GM19240 (cell line): ENCODE results near the gene TRIM31.
"Not testable (repeated sequence)": the region's sequence is repeated elsewhere in the genome, so short reads cannot be mapped to it uniquely, and the experiment has no call there.

Experiments used
- DNase-seq: peaks from one replicate; pipeline ENCODE4 v3.0.0; 2011; ENCODE audit warnings: low spot score; ENCODE audit not compliant: insufficient read length

Gene TRIM31

GRCh38 chr6:30149858-30150550 lies 37.1 kb upstream of the TRIM31 start:
- DNase-seq: no peak

- no peak for DNase-seq
These were observed 36.3 kb upstream of the TRIM31 start for GRCh38 chr6:30149234-30149633.

- DNase-seq: no peak
These were observed 34.2 kb upstream of the TRIM31 start for GRCh38 chr6:30147096-30147495.

GRCh38 chr6:30145818-30146217 lies 32.9 kb upstream of the TRIM31 start:
- no peak for DNase-seq

GRCh38 chr6:30144811-30145210 lies 31.9 kb upstream of the TRIM31 start:
- DNase-seq: no peak

- no peak for DNase-seq
These were observed 30.9 kb upstream of the TRIM31 start for GRCh38 chr6:30143780-30144179.

GRCh38 chr6:30142665-30143064 lies 29.8 kb upstream of the TRIM31 start:
- no peak for DNase-seq

GRCh38 chr6:30140240-30140639 lies 27.4 kb upstream of the TRIM31 start:
- not testable (repeated sequence) for DNase-seq

GRCh38 chr6:30136570-30137286 lies 23.8 kb upstream of the TRIM31 start:
- DNase-seq: no peak

- no peak for DNase-seq
These were observed 22.9 kb upstream of the TRIM31 start, which contains the start of gene TRIM40 for GRCh38 chr6:30135757-30136156. TSS of gene TRIM40 (plus strand) at chr6:30136140. CDS start at chr6:30137037, 897 bp downstream.

- no peak for DNase-seq
These were observed 22.3 kb upstream of the TRIM31 start for GRCh38 chr6:30135147-30135546.

- no peak for DNase-seq
These were observed 19.1 kb upstream of the TRIM31 start for GRCh38 chr6:30131947-30132497.

- DNase-seq: peak; percentile 86
These were observed 18.3 kb upstream of the TRIM31 start for GRCh38 chr6:30130887-30131862.

GRCh38 chr6:30130179-30130679 lies 17.3 kb upstream of the TRIM31 start:
- DNase-seq: no peak

- no peak for DNase-seq
These were observed 16.6 kb upstream of the TRIM31 start for GRCh38 chr6:30129265-30130178.

GRCh38 chr6:30127238-30128093 lies 14.6 kb upstream of the TRIM31 start:
- no peak for DNase-seq

- DNase-seq: no peak
These were observed 9.6 kb upstream of the TRIM31 start for GRCh38 chr6:30122515-30122914.

- no peak for DNase-seq
These were observed 8.8 kb upstream of the TRIM31 start for GRCh38 chr6:30121446-30122366.
